Endothelial cell of hepatic sinusoid (primary cell): Measurements from ENCODE around the gene NRP1.

Source experiments
- in situ Hi-C: cut with HindIII; loops from 2 replicates; pipeline ENCODE4 v1.10.0; 2017; ENCODE audit warnings: low sequenced_read_pairs

NRP1 gene

GRCh38 chr10:33193057-33193700 is 141.3 kb downstream of the NRP1 start:
- in situ Hi-C loops, result no loop called here

GRCh38 chr10:33192190-33192589 is 142.3 kb downstream of the NRP1 start:
- in situ Hi-C loops, result no loop called here

- in situ Hi-C loops, result no loop called here
These were observed 144.1 kb downstream of the NRP1 start for GRCh38 chr10:33190406-33190805.

GRCh38 chr10:33189808-33190207 is 144.7 kb downstream of the NRP1 start:
- in situ Hi-C loops, result no loop called here

GRCh38 chr10:33189363-33189762 is 145.1 kb downstream of the NRP1 start:
- in situ Hi-C loops, result no loop called here

- in situ Hi-C loops, result no loop called here
These were observed 147.0 kb downstream of the NRP1 start for GRCh38 chr10:33187427-33187999.

GRCh38 chr10:33186150-33186549 is 148.3 kb downstream of the NRP1 start:
- in situ Hi-C loops, result no loop called here

- in situ Hi-C loops, result no loop called here
These were observed 150.8 kb downstream of the NRP1 start for GRCh38 chr10:33183655-33184054.

- in situ Hi-C loops, result no loop called here
These were observed 153.5 kb downstream of the NRP1 start for GRCh38 chr10:33180921-33181320.

GRCh38 chr10:33180390-33180789 is 154.1 kb downstream of the NRP1 start:
- in situ Hi-C loops, result no loop called here

GRCh38 chr10:33179067-33179466 is 155.4 kb downstream of the NRP1 start:
- in situ Hi-C loops, result no loop called here

- in situ Hi-C loops, result no loop called here
These were observed 156.3 kb downstream of the NRP1 start for GRCh38 chr10:33178026-33178755.

GRCh38 chr10:33176688-33177087 is 157.8 kb downstream of the NRP1 start:
- in situ Hi-C loops, result no loop called here

GRCh38 chr10:33174674-33175434 is 159.6 kb downstream of the NRP1 start:
- in situ Hi-C loops, result no loop called here

GRCh38 chr10:33165911-33166310 is 168.6 kb downstream of the NRP1 start:
- in situ Hi-C loops, result no loop called here

GRCh38 chr10:33164060-33164709 is 170.3 kb downstream of the NRP1 start:
- in situ Hi-C loops, result no loop called here

GRCh38 chr10:33162248-33162575 is 172.3 kb downstream of the NRP1 start:
- in situ Hi-C loops, result no loop called here

GRCh38 chr10:33161550-33162247 is 172.8 kb downstream of the NRP1 start:
- in situ Hi-C loops, result no loop called here

GRCh38 chr10:33160151-33160550 is 174.3 kb downstream of the NRP1 start:
- in situ Hi-C loops, result no loop called here

- in situ Hi-C loops, result no loop called here
These were observed 177.4 kb downstream of the NRP1 start for GRCh38 chr10:33157103-33157502.
